ENCODE data around the gene TOM1L2.

The TOM1L2 gene

DNA sequence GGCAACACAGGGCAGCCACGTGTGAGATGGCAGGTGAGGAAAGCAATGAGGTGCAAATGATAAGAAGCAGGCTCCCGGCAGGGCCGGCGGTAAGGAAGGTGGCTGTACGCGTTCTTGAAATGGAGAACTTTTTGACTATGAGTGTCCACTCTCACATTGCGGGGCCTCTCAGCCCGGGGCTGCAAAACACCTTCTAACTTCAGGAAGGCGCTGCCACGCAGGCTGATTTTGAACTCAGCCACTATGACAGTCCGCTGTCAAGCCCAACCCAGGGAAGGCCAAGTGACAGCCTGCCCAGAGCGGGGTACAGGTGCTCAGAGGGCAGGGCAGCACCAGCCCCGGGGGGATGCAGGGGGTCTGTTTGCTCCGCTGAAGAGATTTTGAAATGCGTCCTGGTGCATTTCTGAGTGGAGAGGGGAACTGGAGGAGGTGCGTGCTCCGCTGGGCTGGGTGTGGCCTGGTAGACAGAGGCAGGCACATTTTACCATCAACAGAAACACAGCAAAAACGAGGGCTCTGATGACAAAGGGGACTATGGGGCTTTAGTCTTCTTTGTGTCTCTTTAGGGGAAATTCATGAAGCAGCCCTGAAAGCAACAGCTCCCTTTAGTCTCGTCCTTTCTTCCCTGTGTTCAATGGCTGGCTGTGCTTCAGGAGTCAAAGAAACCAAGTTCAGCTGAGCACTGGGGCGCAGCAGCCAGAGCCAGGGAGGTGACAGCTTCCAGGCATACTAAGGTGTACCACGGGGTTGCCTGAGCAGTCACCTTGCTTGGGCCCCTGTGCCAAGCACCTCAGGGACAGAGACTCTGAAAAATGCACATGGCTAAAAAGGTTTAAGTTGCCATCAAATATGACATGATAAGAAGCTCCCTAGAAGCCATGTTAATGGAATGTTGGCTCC is 120.8 kb downstream of the TOM1L2 start:
- DNase-seq (ENCODE audit: low spot score) (no peak), FAIRE-seq (no peak)

DNA sequence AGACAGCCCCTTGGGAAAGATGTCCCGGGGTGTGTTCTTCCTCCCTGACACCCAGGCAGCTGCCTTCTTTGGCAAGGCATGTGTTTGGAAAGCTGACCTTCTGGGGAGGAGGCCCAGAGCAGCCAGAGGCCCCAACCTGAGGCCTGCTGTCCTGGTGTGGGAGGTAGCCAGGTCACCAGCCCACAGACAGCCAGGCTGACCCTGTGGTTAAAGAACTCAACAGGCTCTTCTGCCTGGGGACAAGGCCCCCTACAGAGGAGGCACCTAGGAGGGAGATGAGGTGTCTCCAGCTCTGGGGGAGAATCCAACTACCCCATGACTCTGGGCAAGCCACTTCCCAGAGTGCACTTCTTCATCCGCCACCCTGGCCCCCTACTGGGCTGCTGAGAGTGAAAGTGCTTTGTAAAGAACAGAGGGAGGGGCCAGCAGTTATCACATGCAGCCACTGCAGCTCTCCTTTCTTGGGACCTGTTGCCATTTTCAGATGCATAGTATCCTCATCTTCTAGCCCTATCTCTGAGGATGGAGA is 122.3 kb downstream of the TOM1L2 start:
- FAIRE-seq, result no peak
- no peak for DNase-seq (ENCODE audit: low spot score)

DNA sequence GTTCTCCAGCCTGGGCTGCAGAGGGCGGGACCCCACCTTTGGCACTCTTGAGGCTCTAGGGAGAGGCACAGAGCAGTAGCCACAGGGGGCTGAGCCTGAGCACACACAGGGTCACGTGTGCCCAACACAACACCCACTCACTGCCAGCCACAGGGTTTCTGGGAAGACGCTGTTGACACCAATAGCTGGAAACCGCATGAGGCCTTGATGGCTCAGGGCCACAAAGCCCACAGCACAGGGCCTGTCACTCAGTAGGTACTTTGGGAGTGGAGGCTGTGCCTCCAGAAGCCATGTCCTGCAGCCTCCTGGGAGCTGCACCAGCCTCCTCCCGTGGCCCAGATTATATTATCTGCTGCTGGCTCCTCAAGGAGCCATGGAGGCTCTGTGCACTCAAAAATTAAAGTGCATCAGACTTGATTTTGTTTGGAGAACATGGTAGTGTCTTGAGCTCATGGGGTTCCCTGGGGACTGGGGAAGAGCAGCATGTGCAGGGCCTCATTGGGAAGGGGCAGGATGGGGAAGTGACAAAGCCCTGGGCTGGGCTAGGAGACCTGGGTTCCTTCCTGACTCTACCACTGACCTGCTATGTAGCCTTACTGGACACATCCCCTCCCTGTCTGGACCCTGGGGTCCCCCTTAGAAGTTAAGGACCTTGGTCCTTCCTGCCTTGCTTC is 122.9 kb downstream of the TOM1L2 start:
- peak; percentile 79 for DNase-seq (ENCODE audit: low spot score)

DNA sequence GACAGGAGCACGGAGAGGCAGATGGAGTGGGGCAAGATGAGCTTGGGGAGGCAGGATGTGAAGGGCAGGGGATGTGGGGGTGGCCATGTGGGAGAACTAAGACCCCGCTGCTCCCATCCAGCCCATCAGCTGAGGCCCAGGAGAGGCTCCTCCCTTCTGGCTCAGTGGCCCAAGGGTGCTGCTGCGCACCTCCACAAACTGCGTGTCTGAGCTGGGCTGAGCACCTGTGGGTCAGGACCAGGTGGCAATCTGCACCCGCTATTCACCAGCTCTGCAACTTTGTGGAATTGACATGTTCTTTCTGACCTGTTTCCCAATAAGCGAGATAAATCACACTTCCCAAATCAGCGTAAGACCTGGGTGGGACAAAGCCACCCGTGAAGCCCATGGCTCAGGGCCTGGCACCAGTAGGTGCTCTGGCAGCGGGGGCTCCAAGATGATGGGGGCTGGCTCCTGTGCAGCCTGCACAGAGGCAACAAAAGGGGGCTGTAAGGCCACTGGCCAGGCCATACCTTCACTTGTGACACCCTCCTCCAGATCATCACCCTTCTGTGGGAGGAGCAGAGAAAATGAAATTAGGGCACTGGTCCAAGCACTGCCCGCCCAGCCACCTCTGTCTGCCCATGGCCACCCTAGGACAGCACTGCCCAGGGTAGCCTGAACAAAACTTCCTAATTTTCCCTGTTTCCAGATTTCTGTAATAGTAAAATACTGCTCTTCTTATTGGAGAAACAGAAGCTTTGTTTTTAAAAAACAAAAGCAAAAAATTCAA is 123.7 kb downstream of the TOM1L2 start:
- FAIRE-seq, result no peak
- no peak for DNase-seq (ENCODE audit: low spot score)

More for the DNA sequence above, 122.9 kb downstream of the TOM1L2 start:
- no peak for FAIRE-seq

DNA sequence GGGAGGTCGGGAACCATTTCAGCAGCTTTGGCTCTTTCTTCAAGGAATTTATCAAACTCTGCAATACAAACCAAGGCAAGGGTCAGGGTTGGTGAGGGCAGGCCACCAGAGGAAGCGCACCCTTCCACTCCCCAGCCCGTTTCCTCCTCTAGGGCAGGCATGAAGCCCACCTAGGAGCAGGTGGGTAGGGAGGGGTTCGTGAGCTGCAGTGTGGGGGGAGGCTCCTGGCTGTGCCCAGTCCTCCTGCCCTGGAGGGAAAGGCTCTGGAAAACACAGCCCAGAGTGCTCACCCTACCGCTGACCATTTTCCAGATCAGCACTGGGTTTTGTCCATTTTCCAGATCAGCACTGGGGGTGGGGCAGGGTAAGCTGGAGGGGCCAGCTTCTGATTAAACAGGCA is 124.5 kb downstream of the TOM1L2 start:
- DNase-seq (ENCODE audit: low spot score) (no peak), FAIRE-seq (no peak)

DNA sequence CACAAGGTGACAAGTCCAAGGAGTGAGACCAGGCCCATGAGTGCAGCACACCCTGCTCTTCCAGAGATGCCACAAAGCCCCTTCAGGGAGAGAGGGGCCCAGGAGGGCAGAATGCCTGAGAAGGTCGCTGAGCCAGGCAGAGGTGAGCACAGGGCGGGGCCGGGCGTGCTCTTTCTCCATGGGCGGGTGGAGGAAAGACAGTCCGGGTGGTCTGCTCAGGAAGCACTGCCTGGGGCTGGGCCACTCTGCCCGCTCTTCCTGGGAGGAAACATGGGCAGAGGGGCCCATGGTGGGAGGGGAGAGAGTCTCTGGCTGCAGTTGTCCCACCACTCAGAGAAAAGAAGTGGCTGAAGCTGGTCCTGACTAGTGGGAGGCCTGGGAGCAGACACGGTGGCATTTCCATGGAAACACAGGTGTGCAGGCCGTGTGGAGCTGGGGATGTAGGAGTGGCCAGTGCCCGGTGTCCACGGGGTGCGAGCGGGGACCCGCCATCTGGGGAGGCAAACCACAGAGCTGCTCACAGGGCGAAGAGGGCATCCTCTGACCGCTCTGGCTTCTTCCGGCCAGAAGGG is 125.0 kb downstream of the TOM1L2 start:
- DNase-seq (ENCODE audit: low spot score) (no peak), FAIRE-seq (no peak)

DNA sequence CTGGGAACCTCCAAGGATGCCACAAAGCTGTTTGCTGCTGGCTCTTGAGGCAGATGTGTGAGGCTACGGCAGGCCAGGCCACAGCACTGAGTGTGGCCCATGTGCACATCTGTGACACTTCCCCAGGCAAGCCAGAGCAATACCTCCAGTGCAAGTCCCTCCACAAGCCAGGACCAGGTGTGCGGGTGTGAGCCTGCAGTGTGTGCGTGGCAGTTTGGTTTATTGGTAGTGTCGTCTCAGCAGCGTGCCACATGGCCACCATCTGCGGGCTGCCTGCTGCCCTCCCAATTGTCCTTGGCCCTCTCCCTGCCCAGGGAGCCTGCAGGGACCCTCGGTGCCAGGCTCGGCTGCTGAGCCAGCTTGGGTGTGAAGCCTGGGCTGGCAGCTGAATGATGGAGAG is 125.6 kb downstream of the TOM1L2 start:
- no peak for FAIRE-seq
- DNase-seq (ENCODE audit: low spot score), result no peak

DNA sequence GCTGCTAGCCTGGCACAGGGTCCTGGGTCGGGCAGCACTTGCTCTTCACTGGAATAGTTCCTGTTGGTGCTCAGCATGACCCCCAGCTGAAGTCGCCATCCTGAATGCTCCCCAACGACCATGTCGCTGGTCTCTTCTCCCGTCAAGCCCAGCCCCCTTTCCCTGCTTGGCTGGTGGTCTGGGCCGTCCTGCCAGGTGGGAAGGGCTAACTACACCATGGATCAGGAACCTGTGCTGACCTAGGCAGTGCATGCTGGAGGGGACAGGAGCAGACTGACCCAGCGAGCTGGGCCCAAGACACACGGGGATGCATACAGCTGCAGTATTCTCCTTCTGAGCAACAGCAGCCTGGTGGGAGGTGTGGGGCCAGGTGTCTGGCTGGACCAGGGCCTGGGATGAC is 126.2 kb downstream of the TOM1L2 start:
- no peak for FAIRE-seq
- DNase-seq (ENCODE audit: low spot score), result no peak

DNA sequence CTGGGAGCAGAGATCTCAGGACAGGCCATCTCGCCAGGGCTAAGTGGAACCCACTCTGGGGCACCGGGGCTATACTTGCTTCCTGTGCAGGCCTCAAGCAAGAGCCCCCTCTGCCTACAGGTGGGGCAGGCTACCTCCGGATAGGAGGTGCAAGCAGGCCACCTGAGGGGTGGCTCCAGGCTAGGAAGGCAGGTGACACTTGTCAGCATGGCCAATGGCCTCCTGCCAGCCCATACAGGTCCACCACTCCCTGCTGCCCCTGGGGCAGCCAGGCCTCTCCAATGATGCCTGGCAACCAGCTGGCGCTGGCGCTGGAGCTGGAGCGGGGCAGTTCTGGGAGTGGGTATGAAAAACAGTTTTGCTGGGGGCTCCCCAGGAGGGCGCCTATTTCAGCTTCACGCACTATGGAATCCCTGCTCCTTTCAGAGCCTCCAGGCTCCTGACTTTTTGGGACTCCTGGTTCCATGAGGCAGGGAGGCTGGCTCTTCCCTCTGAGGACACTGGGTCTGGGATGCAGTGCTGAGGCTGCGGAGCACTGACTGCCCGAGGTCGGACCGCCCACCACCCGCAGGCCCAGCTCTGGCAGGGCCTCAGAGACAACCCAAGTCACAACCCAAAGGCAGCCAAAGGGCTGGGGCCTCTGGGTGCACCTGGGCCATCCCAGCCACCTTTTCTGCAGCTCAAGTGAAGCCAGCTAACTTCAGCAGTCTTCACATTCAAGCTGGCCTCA is 127.0 kb downstream of the TOM1L2 start:
- DNase-seq (ENCODE audit: low spot score), result no peak
- FAIRE-seq, result no peak

DNA sequence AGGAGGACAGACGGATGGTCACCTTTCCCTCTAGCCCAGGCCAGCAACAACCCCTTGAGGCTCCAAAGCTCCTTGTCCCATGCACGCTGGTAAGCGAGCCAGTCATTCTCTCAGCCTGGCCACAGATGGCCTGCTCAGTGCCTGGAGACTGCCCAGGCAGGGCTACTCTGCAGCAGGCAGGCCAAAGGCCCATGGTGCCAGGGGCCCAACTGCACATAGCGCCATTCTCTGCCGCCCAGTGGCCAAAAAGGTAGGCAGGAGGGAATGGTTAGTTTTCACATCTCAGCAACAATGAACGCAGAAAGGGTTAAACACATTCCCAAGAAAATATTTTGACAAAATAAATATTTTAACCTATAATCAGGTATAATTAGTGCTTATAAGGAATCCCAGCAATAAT is 127.7 kb downstream of the TOM1L2 start:
- no peak for FAIRE-seq

DNA sequence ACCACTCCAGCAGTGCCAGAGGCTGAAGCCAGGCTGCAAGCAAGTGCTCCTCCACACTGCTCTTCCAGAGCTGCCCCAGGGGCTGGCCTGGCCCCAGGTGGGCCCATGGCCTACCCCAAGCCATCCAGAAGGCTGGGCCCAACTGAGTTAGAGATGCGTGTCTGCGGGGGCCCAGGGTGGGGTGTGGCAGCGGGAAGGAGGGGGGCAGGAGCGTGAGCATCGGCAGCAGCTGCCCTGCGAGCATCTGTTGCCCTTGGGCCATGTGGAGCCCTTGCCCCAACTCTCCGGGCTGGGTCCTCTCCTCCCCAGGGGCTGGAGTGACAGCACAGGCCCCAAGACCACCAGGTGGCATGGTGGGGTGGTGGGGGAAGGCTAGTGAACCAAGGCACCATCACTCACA is 128.1 kb downstream of the TOM1L2 start:
- DNase-seq (ENCODE audit: low spot score) (no peak), FAIRE-seq (no peak)

More for the DNA sequence above, 127.7 kb downstream of the TOM1L2 start:
- no peak for DNase-seq (ENCODE audit: low spot score)

DNA sequence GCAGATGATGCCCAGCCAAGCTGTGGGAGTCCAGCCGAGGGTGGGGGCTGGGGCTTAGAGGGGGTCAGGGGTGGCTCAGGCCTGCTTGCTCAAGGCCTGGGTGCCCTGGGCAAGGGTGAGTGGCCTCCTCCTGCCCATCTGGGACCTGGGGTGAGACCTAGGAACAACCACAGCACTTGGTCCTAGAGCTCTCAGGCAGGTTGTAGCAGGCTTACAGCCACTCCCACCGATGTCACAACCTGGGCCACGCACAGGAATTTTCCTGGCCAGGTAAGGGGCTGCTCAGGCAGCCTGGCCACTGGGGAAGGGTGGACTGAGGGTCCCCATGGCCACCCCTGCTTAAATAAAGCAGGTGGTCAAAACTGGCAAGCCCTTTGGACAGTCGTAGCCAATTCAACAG is 129.1 kb downstream of the TOM1L2 start:
- FAIRE-seq, result no peak

DNA sequence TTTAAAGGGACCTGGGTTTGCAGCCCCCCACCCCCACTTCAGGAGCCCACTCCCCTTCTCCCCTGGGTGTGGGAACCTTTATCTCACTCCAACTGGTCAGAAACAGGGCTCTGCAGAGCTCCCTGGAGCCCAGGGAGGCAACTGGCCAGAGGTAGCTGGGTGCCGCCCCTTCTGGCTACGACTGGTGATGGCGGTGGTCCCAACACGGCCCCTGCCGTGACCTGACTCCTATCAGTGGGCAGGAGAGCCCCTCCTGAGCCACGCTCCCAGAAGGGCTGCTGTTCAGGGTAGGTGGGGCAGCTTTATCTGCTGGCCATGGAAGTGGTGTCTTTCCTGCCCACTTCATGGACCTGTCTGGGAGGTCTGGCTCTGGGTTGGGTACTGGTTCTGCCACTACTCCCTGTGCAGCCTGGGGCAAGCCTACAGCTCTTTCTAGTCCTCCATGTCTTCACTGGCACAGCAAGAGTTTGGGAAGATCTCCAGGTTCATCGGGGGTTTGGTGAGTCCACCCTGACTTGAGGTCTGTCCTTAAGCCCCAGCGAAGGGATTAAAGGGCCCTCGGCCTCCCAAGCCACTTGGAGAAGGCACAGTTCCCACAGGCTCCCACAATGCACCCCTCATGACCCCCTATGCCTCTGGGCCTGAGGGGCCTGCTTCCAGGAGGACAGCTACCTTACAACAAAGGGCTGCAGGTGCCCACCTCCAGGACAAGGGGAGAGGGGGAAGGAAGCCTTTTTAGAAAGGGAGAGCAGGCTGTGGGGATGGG is 129.9 kb downstream of the TOM1L2 start:
- no peak for DNase-seq (ENCODE audit: low spot score)
- FAIRE-seq, result no peak

More for the DNA sequence above, 129.1 kb downstream of the TOM1L2 start:
- DNase-seq (ENCODE audit: low spot score), result no peak

DNA sequence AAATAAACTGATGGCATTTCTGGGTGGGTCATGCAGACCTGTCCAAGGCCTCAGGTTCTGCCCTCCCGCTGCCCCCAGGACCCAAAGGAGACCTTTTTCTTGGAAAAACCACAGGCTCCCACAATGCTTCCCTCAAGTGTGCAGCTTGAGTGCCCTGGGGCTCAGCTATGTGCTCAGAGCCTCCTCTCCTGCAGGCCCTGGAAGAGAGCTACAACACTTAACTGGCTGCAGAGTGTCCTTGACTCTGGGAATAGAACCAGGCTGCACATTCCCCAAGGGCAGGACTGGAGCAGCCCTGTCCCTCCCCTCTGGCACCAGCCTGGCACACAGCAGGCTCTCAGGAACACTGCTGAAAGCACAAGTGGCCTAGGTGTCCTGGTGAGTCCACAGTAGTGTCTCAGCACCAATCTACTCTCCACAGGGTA is 130.6 kb downstream of the TOM1L2 start:
- FAIRE-seq (no peak), DNase-seq (ENCODE audit: low spot score) (no peak)

DNA sequence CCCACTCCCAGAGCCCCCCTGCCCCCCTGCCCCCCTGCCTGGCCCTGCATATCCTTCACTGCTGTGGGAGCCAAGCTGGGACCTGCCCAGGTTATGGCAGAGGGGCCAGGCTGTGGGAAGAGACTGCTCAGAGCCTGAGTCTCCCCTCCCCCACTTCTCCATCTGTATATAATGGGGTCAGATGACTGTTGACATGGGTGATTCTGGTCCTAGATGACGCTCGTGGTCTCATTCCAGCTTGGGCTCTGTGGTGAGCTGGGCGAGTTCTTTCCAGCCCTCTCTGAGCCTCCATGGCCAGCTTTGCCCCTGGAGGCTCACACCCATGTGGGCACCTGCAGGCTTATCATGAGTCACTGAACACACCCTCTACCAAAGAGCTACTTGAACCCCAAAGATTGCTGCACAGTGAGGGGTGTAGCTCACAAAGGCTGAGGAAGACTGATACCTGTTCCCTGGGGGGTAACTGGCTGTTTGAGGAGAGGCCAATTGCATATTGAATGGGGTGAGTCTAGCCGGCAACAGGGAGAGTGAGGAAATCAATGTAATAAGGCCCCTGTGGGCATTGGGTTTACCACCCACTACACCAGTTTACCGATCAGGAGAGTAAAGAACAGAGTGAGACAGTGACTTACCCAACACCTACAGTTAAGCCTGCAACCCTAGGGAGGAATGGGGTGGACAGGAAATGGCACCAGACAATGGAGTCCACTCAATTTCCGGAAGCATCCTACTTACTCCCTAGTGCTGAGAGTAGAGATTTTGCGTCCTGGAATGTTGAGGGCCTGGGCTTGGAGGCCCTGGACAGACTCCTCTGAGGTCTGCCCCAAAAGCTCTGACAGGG is 131.2 kb downstream of the TOM1L2 start:
- no peak for DNase-seq (ENCODE audit: low spot score)
- no peak for FAIRE-seq

DNA sequence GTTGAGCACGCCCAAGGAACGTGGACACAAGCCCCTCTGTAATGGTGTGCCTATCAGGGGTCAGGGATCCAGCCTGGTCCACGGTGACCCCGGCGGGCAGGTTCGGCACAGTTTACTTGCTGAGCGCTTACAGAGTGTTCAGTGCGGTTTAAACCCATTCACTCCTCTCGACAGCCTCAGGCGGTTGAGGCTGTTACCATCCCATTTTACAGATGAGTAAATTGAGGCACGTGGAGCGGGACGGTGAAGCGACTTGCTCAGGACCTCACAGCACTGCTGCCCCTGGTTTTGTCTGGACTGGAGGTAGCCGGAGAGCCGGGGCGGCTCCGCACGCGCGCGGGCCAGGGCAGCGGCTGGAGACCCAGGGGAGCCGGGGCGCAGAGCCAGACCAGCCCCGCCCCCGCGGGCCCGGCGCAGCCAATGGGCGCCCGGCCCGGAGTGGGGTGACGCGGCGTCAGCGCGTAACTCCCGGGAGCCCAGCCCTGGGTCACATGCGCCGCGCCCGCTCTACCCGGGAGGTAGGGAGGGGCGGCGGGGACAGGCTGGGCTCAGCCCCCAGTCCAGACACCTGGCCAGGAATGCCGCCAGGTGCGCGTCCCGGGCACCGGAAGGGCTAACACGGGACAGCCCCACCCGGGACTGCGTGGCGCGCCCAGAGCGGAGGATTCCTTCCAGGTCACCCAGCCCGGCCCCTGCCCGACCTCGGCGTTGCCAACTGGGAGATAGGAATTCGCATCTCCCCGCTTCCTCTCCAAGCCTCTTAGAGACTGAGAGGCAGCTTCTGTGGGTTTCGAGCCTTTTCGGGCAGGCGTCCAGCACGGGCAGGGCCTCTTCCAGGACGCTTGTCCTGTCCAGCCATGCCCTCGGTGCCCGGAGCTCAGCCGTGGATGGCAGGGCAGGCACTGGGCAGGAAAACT is 132.2 kb downstream of the TOM1L2 start:
- peak; percentile 81 for FAIRE-seq

DNA sequence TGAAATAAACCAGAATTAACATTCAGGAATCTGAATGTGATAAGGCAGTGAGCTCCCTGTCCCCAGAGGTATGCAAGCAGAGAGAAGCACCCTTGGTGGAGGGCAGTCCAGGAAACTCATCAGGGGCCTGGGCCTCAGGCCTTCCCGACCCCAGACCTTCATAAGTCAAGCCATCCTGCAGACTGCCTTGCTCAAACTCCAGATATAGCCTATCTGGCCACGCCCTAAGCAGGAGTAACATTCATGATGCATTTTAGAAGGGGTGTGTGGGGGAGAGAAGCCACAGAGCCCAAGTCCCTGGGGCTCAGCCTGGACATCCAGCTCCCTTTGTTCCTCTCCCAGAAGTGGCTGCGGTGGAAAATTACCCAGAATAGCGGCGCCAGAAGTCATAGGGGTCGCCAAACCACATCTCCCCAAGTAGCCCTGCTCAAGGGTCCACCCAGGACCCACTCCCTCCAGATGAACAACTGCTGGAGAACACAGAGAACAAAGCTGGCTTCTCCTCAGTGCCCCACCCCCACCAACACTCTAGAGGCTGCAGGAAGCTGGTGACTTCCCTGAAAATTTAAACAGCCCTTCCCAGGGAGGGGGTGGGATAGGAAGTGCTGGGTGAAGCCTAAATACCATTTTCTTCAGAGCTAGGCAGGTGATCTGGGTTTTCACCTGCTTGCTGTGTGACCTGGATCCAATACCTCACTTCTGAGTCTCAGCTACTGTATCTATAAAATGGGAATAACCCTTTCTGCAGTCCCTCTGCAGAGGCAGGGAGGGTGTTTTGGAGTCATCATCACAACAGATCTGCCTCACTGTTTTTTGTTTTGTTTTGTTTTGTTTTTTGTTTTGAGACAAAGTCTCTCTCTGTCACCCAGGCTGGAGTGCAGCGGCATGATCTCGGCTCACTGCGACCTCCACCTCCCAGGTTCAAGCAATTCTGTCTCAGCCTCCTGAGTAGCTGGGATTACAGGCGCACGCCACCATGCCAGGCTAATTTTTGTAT is 133.9 kb downstream of the TOM1L2 start:
- no peak for FAIRE-seq
- DNase-seq (ENCODE audit: low spot score), result peak; percentile 61

More for the DNA sequence above, 132.2 kb downstream of the TOM1L2 start:
- DNase-seq (ENCODE audit: low spot score), result peak; percentile 94

Data from urothelium cell line (cell line).